Measurements from ENCODE around the gene ZNF484. TPM values are rescaled to one million over a fixed set of nuclear protein-coding genes. Genes with fewer than 3 reads are reported as not detected.

ZNF484 gene
- total RNA-seq (13.5 TPM), polyA plus RNA-seq (ENCODE audit: insufficient read depth, low read depth, low replicate concordance) (1.9 TPM)
- long read RNA-seq, donor 1: 0 reads
- long read RNA-seq, donor 2, partial matches to known transcripts: 0 of 1 reads
- long read RNA-seq, donor 2, other reads (novel, unspliced or antisense): 0 of 1 reads
- long read RNA-seq, donor 3: 0 reads
- long read RNA-seq, donor 4: 0 reads
- long read RNA-seq, donor 5: 0 reads
- long read RNA-seq, donor 6, partial matches to known transcripts: 0 of 1 reads
- long read RNA-seq, donor 6, other reads (novel, unspliced or antisense): 0 of 1 reads
- long read RNA-seq, donor 7, partial matches to known transcripts: 0 of 2 reads
- long read RNA-seq, donor 7, other reads (novel, unspliced or antisense): 0 of 2 reads
- long read RNA-seq, donor 8: 0 reads
- long read RNA-seq, donor 9, partial matches to known transcripts: 0 of 1 reads
- long read RNA-seq, donor 9, other reads (novel, unspliced or antisense): 0 of 1 reads
- long read RNA-seq, donor 10, partial matches to known transcripts: 0 of 2 reads
- long read RNA-seq, donor 10, other reads (novel, unspliced or antisense): 0 of 2 reads

- H3K4me3 ChIP-seq (ENCODE audit: low read length in 3 of 3): peak within 1 kb of the TSS; percentile 95 to 99 (median 98)
- no peaks in the 10 kb centered on the region for H3K4me1 ChIP-seq (ENCODE audit: control insufficient read depth in 2 of 3, insufficient read depth in 2 of 3, low read depth in 1 of 3, low read length in 3 of 3)
- FAIRE-seq (peak; percentile 78), DNase-seq (peak; percentile 97 to 99 (median 99))
- H3K9ac ChIP-seq (ENCODE audit: low read length in 3 of 3): peak within 1 kb of the TSS; percentile 90 to 96 (median 91)
- H3K27me3 ChIP-seq (ENCODE audit: control insufficient read depth, insufficient read depth, low read length): no peaks in the 10 kb centered on the region
- H3K27ac ChIP-seq (ENCODE audit: low read depth in 2 of 2, low read length in 2 of 2): peak within 1 kb of the TSS; percentile 51 to 68
- no peaks in the 10 kb centered on the region for H3K9me3 ChIP-seq (ENCODE audit: control insufficient read depth in 2 of 3, insufficient read depth in 1 of 3, low read length in 3 of 3)
- intact Hi-C loops (cut with DNase I): no loop called here
- no peak for TF ChIP-seq CTCF (IDR thresholded peaks at IDR 0.05; ENCODE audit: borderline replicate concordance, extremely low read depth, insufficient read depth)
- no peaks in the 10 kb centered on the region for H3K36me3 ChIP-seq (ENCODE audit: control insufficient read depth in 2 of 3, insufficient read depth in 3 of 3, low read length in 3 of 3)
Observed at GRCh38 chr9:92877531-92878430, at the start of gene ZNF484. TSS of gene ZNF484 (minus strand) at chr9:92878038. CDS start at chr9:92875029, 3,009 bp downstream.

- Histone ChIP-seq H3K9ac (ENCODE audit: low read length in 3 of 3) (no peak overlapping the region), H3K4me3 (ENCODE audit: low read length in 3 of 3) (no peak overlapping the region), H3K9me3 (ENCODE audit: control insufficient read depth in 2 of 3, insufficient read depth in 1 of 3, low read length in 3 of 3) (no peaks in the 10 kb centered on the region), H3K4me1 (ENCODE audit: control insufficient read depth in 2 of 3, insufficient read depth in 2 of 3, low read depth in 1 of 3, low read length in 3 of 3) (no peaks in the 10 kb centered on the region), H3K27me3 (ENCODE audit: control insufficient read depth, insufficient read depth, low read length) (no peaks in the 10 kb centered on the region), H3K27ac (ENCODE audit: low read depth in 2 of 2, low read length in 2 of 2) (no peak overlapping the region), H3K36me3 (ENCODE audit: control insufficient read depth in 2 of 3, insufficient read depth in 3 of 3, low read length in 3 of 3) (no peaks in the 10 kb centered on the region)
- TF ChIP-seq CTCF (IDR thresholded peaks at IDR 0.05; ENCODE audit: borderline replicate concordance, extremely low read depth, insufficient read depth): no peak
- intact Hi-C loops (cut with DNase I): no loop called here
- DNase-seq (no peak), FAIRE-seq (no peak)
Observed at GRCh38 chr9:92920437-92920836, 42.6 kb upstream of the ZNF484 start.

- Histone ChIP-seq H3K27ac (ENCODE audit: low read depth in 2 of 2, low read length in 2 of 2) (no peak overlapping the region), H3K9ac (ENCODE audit: low read length in 3 of 3) (no peak overlapping the region), H3K4me1 (ENCODE audit: control insufficient read depth in 2 of 3, insufficient read depth in 2 of 3, low read depth in 1 of 3, low read length in 3 of 3) (no peaks in the 10 kb centered on the region), H3K36me3 (ENCODE audit: control insufficient read depth in 2 of 3, insufficient read depth in 3 of 3, low read length in 3 of 3) (no peaks in the 10 kb centered on the region), H3K27me3 (ENCODE audit: control insufficient read depth, insufficient read depth, low read length) (no peaks in the 10 kb centered on the region), H3K4me3 (ENCODE audit: low read length in 3 of 3) (no peak overlapping the region), H3K9me3 (ENCODE audit: control insufficient read depth in 2 of 3, insufficient read depth in 1 of 3, low read length in 3 of 3) (no peaks in the 10 kb centered on the region)
- FAIRE-seq (no peak), DNase-seq (no peak)
- intact Hi-C loops (cut with DNase I): no loop called here
- no peak for TF ChIP-seq CTCF (IDR thresholded peaks at IDR 0.05; ENCODE audit: borderline replicate concordance, extremely low read depth, insufficient read depth)
Observed at GRCh38 chr9:92917176-92917800, 39.5 kb upstream of the ZNF484 start.
